ENCODE measurements around the gene S100A5. TPM values are rescaled to one million over a fixed set of nuclear protein-coding genes. Genes with fewer than 3 reads are reported as not detected.

S100A5 gene
- total RNA-seq, 6 experiments from 2014 or later = not detected

DNA sequence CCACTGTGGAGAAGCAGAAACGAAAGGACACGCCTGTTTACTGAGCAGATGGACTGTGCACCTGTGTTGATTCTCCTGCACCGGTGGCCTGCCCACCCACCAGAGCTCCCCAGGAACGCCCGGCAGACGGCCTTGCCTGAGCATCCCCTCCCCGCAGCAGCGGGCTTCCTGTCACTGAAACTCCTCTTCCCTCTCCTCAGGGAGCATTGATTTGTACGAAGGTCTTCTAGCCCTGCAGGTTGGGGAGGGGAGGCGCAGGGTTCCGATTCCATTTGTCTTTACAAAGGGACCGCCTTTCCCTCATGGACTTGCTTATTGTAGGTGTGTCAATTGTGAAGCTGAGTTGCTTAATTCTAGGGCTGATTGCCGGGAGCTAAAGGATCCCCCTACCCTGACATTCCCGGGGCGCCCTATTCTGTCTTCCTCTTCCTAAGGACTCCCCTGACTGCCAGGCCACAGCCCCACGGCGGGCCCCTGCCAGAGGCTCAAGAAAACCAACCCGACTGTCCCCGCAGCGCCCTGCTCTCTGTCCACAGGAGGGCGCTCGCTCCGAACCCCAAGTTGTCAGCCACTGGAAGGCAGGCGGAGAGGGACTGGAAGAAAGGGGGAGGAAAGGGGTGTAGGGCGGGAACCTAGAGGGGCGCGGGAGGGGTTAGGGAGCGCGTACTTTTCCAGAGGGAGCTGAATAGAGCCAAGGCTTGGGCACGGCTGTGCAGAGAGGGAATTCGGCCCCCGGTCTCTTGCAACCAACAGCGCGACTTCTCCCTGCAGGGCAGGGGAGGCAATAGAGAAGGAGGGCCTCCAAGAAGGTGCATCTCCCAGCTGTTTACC, 7.8 kb downstream of the S100A5 start:
- no peaks in the 10 kb centered on the region for H3K4me1 ChIP-seq
- H3K4me3 ChIP-seq = no peak overlapping the region
- intact Hi-C loops (cut with DNase I) = no loop called here

DNA sequence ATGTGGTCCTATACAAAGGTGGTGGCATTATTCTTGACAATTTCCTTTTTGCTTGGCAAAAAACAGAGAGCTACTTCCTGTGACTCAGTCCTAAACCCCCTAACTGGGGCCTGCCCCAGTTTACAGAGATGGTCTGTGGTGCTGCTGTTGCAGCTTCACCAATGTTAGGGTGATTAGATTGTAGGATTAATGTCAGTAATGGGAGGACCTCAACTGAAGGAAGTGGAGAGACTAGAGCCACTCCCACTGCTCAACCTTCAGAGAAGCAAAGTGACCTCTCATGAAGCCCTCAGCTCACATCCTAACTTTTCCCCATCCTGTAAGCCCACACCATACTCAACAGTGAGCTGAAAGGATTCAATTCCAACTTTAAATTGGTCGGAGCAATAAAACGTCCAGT, 8.6 kb downstream of the S100A5 start:
- intact Hi-C loops (cut with DNase I) = no loop called here
- Histone ChIP-seq H3K4me1 (no peaks in the 10 kb centered on the region), H3K27ac (no peak overlapping the region), H3K9me3 (no peaks in the 10 kb centered on the region), H3K36me3 (no peaks in the 10 kb centered on the region), H3K4me3 (no peak overlapping the region), H3K27me3 (peaks cover 0 to 7% of the 10 kb centered on the region in 2 donors)
- DNase-seq (no peak), ATAC-seq (no peak)
- TF ChIP-seq POLR2A (IDR thresholded peaks at IDR 0.05) = no peak
- TF ChIP-seq, protein P1, sequence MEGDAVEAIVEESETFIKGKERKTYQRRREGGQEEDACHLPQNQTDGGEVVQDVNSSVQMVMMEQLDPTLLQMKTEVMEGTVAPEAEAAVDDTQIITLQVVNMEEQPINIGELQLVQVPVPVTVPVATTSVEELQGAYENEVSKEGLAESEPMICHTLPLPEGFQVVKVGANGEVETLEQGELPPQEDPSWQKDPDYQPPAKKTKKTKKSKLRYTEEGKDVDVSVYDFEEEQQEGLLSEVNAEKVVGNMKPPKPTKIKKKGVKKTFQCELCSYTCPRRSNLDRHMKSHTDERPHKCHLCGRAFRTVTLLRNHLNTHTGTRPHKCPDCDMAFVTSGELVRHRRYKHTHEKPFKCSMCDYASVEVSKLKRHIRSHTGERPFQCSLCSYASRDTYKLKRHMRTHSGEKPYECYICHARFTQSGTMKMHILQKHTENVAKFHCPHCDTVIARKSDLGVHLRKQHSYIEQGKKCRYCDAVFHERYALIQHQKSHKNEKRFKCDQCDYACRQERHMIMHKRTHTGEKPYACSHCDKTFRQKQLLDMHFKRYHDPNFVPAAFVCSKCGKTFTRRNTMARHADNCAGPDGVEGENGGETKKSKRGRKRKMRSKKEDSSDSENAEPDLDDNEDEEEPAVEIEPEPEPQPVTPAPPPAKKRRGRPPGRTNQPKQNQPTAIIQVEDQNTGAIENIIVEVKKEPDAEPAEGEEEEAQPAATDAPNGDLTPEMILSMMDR (IDR thresholded peaks at IDR 0.05) = no peak
- 85% methylated on average over 2 of the region's 2 CpGs for WGBS (ENCODE audit: insufficient coverage, low coverage, low lambda C conversion rate, missing lambda C conversion rate)

More for the DNA sequence above, 7.8 kb downstream of the S100A5 start:
- ATAC-seq = peak; percentile 46 to 62 (median 60)
- Histone ChIP-seq H3K9me3 (no peaks in the 10 kb centered on the region), H3K36me3 (no peaks in the 10 kb centered on the region), H3K27ac (no peak overlapping the region), H3K27me3 (peaks cover 0 to 7% of the 10 kb centered on the region in 2 donors)
- DNase-seq = peak in 2 of 3 donors; percentile 71 to 76
- WGBS (ENCODE audit: insufficient coverage, low coverage, low lambda C conversion rate, missing lambda C conversion rate) = 11% methylated on average over 32 of the region's 34 CpGs
- TF ChIP-seq, protein P1 (IDR thresholded peaks at IDR 0.05) = peak; percentile 44 to 62 (median 55)
- TF ChIP-seq POLR2A (IDR thresholded peaks at IDR 0.05) = no peak

DNA sequence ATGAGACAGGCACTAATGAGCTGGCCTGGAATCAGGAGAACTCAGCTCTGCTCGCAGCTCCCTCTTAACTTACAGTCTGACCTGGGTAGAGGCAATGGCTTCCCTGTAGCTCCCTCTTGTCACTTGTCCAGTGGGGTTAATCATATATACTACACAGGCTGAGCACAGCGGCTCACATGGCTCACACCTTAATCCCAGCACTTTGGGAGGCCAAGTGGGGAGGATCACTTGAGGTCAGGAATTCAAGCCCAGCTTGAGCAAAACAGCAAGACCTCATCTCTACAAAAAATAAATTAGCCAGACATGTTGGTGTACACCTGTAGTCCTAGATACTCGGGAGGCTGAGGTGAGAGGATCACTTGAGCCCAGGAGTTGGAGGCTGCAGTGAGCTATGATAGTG, 9.1 kb downstream of the S100A5 start:
- no peak for ATAC-seq
- no peak for DNase-seq
- Histone ChIP-seq H3K36me3 (no peaks in the 10 kb centered on the region), H3K27ac (no peak overlapping the region), H3K27me3 (peaks cover 0 to 7% of the 10 kb centered on the region in 2 donors), H3K9me3 (no peaks in the 10 kb centered on the region), H3K4me1 (no peaks in the 10 kb centered on the region), H3K4me3 (no peak overlapping the region)
- 67% methylated on average over 2 of the region's 3 CpGs for WGBS (ENCODE audit: insufficient coverage, low coverage, low lambda C conversion rate, missing lambda C conversion rate)
- intact Hi-C loops (cut with DNase I) = no loop called here
- no peak for TF ChIP-seq POLR2A (IDR thresholded peaks at IDR 0.05)
- TF ChIP-seq, protein P1 (IDR thresholded peaks at IDR 0.05) = no peak

DNA sequence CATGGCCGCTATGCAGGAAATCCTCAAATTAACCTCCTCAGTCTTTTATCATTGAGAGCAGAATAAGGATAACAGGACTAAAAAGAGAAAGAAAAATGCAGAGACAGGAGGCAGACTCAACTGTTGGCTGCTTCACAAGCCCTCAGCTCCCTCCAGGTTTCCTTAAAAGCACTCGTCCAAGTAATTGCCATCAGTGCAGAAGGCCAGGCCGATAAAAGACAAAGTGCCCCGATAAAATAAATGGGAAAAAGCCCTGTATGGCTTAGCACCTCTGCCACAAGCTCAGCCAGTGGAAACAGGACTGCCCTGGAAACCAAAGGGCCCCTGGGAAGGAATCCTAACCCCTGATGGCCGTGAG, 13.1 kb downstream of the S100A5 start:
- H3K27me3 ChIP-seq = peaks cover 0 to 7% of the 10 kb centered on the region in 2 donors
- intact Hi-C loops (cut with DNase I) = no loop called here
- no peak for TF ChIP-seq POLR2A (IDR thresholded peaks at IDR 0.05)
- TF ChIP-seq, protein P1 (IDR thresholded peaks at IDR 0.05) = no peak
- no peak overlapping the region for H3K27ac ChIP-seq
- H3K4me3 ChIP-seq = no peak overlapping the region
- DNase-seq = no peak
- H3K36me3 ChIP-seq = no peaks in the 10 kb centered on the region
- H3K4me1 ChIP-seq = no peaks in the 10 kb centered on the region
- ATAC-seq = no peak
- WGBS (ENCODE audit: insufficient coverage, low coverage, low lambda C conversion rate, missing lambda C conversion rate) = 77% methylated on average over 5 of the region's 5 CpGs
- no peaks in the 10 kb centered on the region for H3K9me3 ChIP-seq
